HL-60/S4 treated with phorbol 12-myristate 13-acetate at 8.2 ng/mL for 4 days and 3 days (cell line): ENCODE measurements around the gene SLC38A1.
"Not testable (repeated sequence)": the region's sequence is repeated elsewhere in the genome, so short reads cannot be mapped to it uniquely, and the experiment has no call there.

Experiments used
- in situ Hi-C: fragments of 300-500 bp; cut with MboI; formaldehyde crosslinking; loops from 2 replicates; pipeline ENCODE4 v1.15.0; 2022; ENCODE audit warnings: low sequenced_read_pairs

Gene SLC38A1

GRCh38 chr12:46265102-46265501 is 3.7 kb downstream of the SLC38A1 start:
- in situ Hi-C loops, result no loop called here

GRCh38 chr12:46264057-46264456 is 4.8 kb downstream of the SLC38A1 start:
- in situ Hi-C loops, result no loop called here

- in situ Hi-C loops, result no loop called here
Observed at GRCh38 chr12:46263140-46264016, 5.5 kb downstream of the SLC38A1 start.

GRCh38 chr12:46261646-46262045 is 7.2 kb downstream of the SLC38A1 start:
- in situ Hi-C loops, result no loop called here

GRCh38 chr12:46260913-46261476 is 7.8 kb downstream of the SLC38A1 start:
- in situ Hi-C loops, result no loop called here

- in situ Hi-C loops, result no loop called here
Observed at GRCh38 chr12:46260124-46260912, 8.5 kb downstream of the SLC38A1 start.

GRCh38 chr12:46259713-46260112 is 9.1 kb downstream of the SLC38A1 start:
- in situ Hi-C loops, result no loop called here

GRCh38 chr12:46259071-46259470 is 9.8 kb downstream of the SLC38A1 start:
- in situ Hi-C loops, result no loop called here

- in situ Hi-C loops, result no loop called here
Observed at GRCh38 chr12:46258129-46258528, 10.7 kb downstream of the SLC38A1 start.

GRCh38 chr12:46256942-46257341 is 11.9 kb downstream of the SLC38A1 start:
- in situ Hi-C loops, result no loop called here

GRCh38 chr12:46253544-46254162 is 15.2 kb downstream of the SLC38A1 start:
- in situ Hi-C loops, result no loop called here

- in situ Hi-C loops, result not testable (repeated sequence)
Observed at GRCh38 chr12:46251994-46252393, 16.8 kb downstream of the SLC38A1 start.

- in situ Hi-C loops, result not testable (repeated sequence)
Observed at GRCh38 chr12:46249960-46250359, 18.9 kb downstream of the SLC38A1 start.

GRCh38 chr12:46246021-46246700 is 22.7 kb downstream of the SLC38A1 start:
- in situ Hi-C loops, result no loop called here

- in situ Hi-C loops, result no loop called here
Observed at GRCh38 chr12:46244997-46245396, 23.8 kb downstream of the SLC38A1 start.

- in situ Hi-C loops, result no loop called here
Observed at GRCh38 chr12:46244273-46244915, 24.4 kb downstream of the SLC38A1 start.

GRCh38 chr12:46242569-46242968 is 26.3 kb downstream of the SLC38A1 start:
- in situ Hi-C loops, result no loop called here

- in situ Hi-C loops, result no loop called here
Observed at GRCh38 chr12:46240436-46240835, 28.4 kb downstream of the SLC38A1 start.

- in situ Hi-C loops, result no loop called here
Observed at GRCh38 chr12:46238821-46239220, 30.0 kb downstream of the SLC38A1 start.

- in situ Hi-C loops, result no loop called here
Observed at GRCh38 chr12:46237371-46238045, 31.3 kb downstream of the SLC38A1 start.
